ENCODE results near the gene DHRS2.

GRCh38 chr14:23675337-23675736, 39.2 kb downstream of the DHRS2 start:
- TF ChIP-seq CTCF (IDR thresholded peaks at IDR 0.05; ENCODE audit: insufficient read depth, low read length, poor library complexity, severe bottlenecking) (no peak), EZH2phosphoT487 (conservative IDR thresholded peaks at IDR 0.05; ENCODE audit: low read length) (no peak)

Measured in SU-DHL-6 (cell line).